HUDEP-2 (cell line): ENCODE measurements around the gene CTSG.
"Not testable (repeated sequence)": the region's sequence is repeated elsewhere in the genome, so short reads cannot be mapped to it uniquely, and the experiment has no call there.

ENCODE experiments used
- DNase-seq, 76 experiments: peaks; one replicate each; lab custom pipeline; 2025; ENCODE audit not compliant: unreplicated experiment in 76 of 76; lab: John Stamatoyannopoulos, UW

Gene CTSG

GRCh38 chr14:24576182-24576581 is at the start of gene CTSG:
CTSG (minus strand) TSS chr14:24576250; CDS start chr14:24576223, 27 bp downstream.
- DNase-seq, result no peak

DNA sequence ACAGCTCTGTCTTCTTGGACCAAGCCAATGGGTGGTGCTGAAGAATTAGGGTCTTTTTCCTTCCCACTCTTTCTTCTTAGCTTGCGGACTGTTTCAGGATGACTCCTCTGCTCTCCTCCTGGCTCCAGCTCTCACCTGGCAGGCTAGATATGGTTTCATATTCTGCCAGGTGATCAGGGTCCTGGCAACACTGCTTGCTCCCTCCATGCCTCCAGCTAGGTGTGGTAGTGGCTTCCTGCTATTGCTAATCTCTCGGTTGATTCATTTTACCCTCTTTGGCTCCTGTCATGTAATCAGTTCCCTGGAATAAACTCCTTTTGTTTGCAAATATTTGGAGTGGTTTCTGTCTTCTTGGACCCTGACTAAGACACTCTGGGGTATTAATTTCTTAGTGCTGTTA is 37.7 kb upstream of the CTSG start:
- DNase-seq, result no peak

DNA sequence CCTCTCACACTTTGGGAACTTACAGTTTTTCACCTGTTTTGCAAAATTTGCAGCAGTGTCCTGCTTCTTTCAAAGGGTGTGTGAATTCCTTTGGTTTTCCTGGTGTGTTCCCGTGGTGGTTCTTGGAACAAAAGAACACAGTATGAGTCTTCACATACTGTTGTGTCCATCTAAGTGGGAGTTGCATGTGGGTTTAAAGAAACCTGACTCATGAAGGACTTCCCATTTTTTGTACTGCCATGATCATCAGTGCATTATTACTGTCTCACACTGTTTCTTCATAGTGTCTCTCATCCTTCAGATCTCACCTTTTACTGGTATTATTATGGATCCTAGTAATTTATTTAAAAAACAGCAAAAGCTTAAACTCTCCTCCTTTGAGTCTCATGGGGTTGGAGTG is 37.2 kb upstream of the CTSG start:
- no peak for DNase-seq

DNA sequence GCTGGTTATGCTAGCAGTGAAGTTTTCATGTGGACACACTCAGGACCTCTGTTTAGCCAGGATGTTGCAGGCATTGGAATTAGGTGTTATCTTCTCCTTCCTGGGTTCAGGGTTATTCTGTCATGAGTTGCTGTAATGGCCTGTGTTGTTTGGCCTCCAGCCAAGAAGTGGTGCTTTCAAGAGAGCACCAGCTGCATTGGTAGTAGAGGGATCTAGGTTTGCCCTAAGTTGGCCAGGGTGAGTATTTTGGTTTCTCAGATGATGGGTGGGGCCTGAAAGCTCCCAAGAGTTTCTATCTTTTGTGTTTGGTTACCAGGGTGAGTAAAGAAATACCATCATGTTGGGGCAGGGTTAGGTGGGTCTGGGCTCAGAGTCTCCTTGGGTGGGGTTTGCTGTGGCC is 36.1 kb upstream of the CTSG start:
- peak in 1 of 76 experiments; percentile 8 for DNase-seq

DNA sequence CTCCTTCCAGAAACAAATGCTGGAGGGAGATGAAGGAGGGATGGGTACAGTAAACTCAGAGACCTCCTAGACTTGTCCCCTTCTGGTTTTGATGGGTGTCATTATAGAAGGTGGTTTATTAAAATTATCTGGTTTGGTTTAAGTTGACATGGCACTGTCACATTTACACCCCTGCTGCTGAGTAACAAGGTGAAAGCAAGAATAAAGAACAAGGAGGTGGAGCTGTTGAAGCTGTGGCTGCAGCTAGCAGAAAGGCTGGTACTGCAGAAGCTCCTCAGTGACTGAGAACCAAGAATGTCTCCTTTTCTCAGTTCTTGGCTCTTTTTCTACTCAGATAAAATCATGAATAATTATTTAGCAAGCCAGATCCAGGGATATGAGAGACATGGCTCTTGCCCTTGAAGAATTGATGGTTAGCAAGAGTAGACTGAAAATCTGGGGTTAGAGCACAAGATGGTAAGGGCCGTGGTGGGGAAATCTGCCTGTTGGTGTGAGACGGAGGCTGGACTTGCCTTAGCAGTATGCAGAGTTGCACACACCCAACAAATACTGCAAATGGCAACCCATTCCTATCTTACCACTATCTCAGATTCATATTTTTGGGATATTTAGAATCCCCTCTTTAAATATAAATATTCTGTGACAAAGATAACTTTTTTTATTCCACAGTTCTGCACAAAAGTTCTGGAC is 33.8 kb upstream of the CTSG start, which contains the start of gene GZMH:
Gene GZMH, minus strand, starts transcription at position 31 of the 690 bp plus-strand sequence. CDS start 72 bp downstream, outside the sequence.
- DNase-seq, result no peak

GRCh38 chr14:24607635-24608514 is 31.8 kb upstream of the CTSG start:
- no peak for DNase-seq

DNA sequence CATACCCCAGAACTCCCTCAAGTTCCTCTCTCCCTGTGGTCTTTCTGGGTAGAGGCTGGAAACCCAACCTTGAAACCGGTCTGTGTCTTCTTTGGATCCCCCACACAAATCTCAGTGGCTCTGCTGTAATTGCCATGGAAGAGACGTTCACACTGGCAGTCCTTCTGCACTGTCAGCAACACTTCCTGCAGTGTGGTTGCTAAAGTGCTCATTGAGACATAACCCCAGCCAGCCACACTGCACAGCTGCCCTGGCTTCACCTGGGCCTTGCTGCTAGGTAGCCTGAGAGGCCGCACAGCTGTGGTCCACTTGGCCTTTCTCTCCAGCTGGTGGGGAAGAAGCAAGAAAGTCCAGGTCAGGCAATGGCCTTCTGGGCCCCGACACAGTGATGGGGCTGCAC is 31.0 kb upstream of the CTSG start:
- no peak for DNase-seq

DNA sequence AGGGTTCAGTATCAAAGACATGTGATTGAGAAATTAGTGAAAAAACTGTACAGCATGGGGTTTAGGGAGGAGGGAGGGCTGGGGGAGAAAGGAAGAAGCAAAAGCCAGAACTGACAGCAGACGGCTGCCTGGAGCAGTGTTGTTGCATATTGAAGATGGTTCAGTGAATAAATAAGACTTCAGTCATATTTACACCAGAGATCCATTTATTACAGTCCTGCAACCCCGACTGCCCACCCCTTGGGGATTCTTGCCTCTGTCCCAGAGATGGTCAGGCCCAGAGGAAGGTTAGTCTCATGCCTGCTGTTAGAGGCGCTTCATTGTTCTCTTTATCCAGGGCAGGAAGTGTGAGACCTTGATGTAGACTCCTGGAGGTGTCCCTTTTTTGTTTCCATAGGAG is 30.2 kb upstream of the CTSG start:
- no peak for DNase-seq

- DNase-seq, result peak in 37 of 76 experiments; percentile 4 to 57 (median 25)
These were observed 29.6 kb upstream of the CTSG start for GRCh38 chr14:24605435-24606190.

DNA sequence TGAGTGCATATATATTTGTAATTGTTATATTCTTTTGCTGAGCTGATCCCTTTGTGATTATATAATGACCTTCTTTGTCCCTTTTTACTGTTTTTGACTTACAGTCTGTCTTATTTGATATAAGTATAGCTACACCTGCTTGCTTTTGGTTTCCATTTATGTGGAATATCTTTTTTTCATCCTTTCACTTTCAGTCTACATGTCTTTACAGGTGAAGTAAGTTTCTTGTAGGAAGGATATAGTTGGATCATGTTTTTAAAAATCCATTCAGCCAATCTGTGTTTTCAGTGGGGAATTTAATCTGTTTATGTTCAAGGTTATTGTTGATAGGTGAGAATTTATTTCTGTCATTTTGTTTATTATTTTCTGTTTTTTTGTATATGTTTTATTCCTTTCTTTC is 21.4 kb upstream of the CTSG start:
- no peak for DNase-seq

- DNase-seq, result no peak
These were observed 19.2 kb upstream of the CTSG start for GRCh38 chr14:24595073-24595808.

GRCh38 chr14:24591004-24591403 is 15.0 kb upstream of the CTSG start:
- not testable (repeated sequence) for DNase-seq

DNA sequence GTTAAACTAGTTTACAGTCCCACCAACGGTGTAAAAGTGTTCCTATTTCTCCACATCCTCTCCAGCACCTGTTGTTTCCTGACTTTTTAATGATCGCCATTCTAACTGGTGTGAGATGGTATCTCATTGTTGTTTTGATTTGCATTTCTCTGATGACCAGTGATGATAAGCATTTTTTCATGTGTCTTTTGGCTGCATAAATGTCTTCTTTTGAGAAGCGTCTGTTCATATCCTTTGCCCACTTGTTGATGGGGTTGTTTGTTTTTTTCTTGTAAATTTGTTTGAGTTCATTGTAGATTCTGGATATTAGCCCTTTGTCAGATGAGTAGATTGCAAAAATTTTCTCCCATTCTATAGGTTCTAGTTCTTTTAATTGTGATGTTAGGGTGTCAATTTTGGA is 8.4 kb upstream of the CTSG start:
- not testable (repeated sequence) for DNase-seq

DNA sequence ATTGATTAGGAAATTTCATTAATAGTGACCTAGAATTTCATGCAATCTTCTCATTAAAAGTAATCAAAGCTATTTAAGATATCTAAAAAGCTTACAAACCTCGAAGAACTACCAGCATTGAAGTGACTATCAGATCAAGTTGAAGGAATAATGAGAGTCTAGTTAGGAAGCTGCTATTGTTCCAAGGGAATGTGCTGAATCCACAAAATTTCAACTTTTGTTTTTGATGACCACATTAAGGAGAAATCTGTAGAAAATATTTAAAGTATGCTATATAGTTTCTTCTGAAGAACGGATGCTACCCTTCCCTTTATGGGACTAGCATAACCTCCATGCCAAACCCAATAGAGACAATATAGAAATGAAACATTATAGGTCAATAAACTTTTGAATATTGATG is 2.5 kb upstream of the CTSG start:
- no peak for DNase-seq

- no peak for DNase-seq
These were observed 721 bp upstream of the CTSG start for GRCh38 chr14:24576771-24577170.

DNA sequence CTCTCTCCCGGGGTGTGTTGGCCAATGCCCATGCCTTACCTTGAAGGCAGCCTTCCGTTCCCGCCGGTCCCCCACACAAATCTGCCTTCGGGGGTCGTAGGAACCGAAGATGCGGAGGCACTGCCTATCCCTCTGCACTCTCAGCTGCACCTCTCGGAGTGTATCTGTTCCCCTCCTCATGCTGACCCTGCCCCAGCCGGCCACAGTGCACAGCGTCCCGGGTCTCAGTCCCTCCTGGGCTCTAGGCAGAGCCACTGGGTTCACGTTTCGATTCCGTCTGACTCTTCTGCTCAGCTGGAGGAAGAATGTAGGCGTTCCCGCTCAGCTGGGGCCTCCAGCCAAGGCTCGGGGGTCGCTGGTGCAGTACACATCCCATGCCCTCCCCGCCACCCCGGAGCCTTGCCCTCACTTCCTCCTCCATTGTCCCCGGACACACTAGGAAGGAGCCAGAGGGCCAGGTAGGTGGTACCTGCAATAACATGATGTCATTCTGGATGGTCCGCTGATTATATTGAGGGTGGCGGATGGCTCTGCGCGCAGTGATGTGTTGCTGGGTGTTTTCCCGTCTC is 1.8 kb downstream of the CTSG start:
- DNase-seq, result no peak

- DNase-seq, result no peak
These were observed 9.7 kb downstream of the CTSG start for GRCh38 chr14:24566318-24566717.

DNA sequence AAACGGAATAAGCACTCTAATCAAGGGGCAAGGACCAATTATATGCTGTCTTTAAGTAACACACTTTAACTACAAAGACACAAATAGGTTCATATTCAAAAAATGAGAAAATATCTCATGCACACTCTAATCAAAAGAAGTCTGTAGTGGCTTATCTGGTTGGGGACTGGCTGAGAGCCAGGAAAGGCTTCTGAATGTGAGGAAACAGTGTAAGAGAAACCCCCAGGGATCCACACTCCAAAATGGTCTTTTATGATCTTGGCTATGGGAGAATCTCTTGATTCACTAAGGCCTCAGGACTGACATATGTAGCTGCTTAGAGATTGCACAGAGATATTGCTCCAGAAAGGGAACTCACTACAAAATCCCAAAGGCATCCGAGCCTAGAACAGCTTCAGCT is 10.3 kb downstream of the CTSG start:
- DNase-seq, result no peak

DNA sequence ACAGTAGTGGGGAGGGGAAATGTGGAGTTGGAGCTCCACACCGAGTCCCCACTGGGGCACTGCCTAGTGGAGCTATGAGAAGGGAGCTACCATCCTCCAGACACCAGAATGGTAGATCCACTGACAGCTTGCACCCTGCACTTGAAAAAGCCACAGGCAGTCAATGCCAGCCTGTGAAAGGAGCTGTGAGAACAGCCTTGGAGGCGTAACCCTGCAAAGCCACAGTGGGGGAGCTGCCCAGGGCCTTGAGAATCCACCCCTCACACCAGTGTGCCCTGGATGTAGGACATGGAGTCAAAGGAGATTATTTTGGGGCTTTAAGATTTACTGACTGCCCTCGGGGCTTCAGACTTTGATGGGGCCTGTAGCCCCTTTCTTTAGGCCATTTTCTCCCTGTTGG is 12.5 kb downstream of the CTSG start:
- DNase-seq, result no peak

DNA sequence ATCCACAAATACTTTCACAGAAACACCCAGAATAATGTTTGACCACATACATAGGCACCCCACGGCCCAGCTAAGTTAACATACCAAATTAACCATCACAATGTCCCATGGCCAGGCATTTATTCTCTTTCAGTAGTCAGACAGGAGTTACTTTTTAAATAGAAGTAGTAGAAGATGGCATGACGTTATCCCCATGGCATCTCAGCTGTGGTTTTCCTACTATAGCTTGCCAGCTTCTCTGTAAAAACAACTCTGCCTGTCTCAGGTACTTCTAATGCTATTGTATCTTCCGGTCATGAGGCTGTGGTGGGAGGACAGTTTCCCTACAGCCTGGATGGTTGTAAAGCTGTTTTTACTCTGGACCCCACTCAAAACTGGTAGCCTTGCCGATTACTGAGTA is 19.3 kb downstream of the CTSG start:
- no peak for DNase-seq
